CD14-positive monocyte (primary cell): Measurements from ENCODE around the gene L3MBTL3. TPM values are rescaled to one million over a fixed set of nuclear protein-coding genes. Genes with fewer than 3 reads are reported as not detected.

Source experiments
- DNase-seq, 3 donors: peaks; one replicate each; pipeline ENCODE4 v3.0.0-alpha.2; 2011 to 2022
- H2AFZ ChIP-seq: 2 replicates; pipeline ENCODE4 v1.6.0; 2012; ENCODE audit warnings: mild to moderate bottlenecking, low read depth, low read length, inconsistent platforms; ENCODE audit not compliant: insufficient read depth, poor library complexity, severe bottlenecking
- H3K27ac ChIP-seq, 2 donors: 1 replicate in 1 of 2; 2 replicates in 1 of 2; pipeline ENCODE4 v1.5.1; 2012 to 2013; ENCODE audit warnings: low read length in 2 of 2, control low read depth in 1 of 2, inconsistent platforms in 1 of 2, low read depth in 1 of 2, mild to moderate bottlenecking in 1 of 2
- H3K27me3 ChIP-seq, 2 donors: one replicate each; pipeline versions ENCODE4 v1.6.0 to v1.6.1; 2011 to 2013; ENCODE audit warnings: low read length in 2 of 2; ENCODE audit not compliant: control insufficient read depth in 2 of 2, insufficient read depth in 2 of 2
- H3K36me3 ChIP-seq, 2 donors: replicated peaks in 1 of 2; 1 replicate in 1 of 2; 2 replicates in 1 of 2; pipeline versions ENCODE4 v1.5.1 to v1.6.1; 2012 to 2013; ENCODE audit warnings: low read length in 2 of 2, control low read depth in 1 of 2, inconsistent platforms in 1 of 2, mild to moderate bottlenecking in 1 of 2; ENCODE audit not compliant: insufficient read depth in 2 of 2, control insufficient read depth in 1 of 2
- H3K4me1 ChIP-seq, 2 donors: 1 replicate in 1 of 2; 2 replicates in 1 of 2; pipeline versions ENCODE4 v1.5.1 to v1.6.1; 2012 to 2013; ENCODE audit warnings: low read length in 2 of 2, control low read depth in 1 of 2, inconsistent platforms in 1 of 2, mild to moderate bottlenecking in 1 of 2, moderate library complexity in 1 of 2; ENCODE audit not compliant: insufficient read depth in 2 of 2, control insufficient read depth in 1 of 2
- H3K4me2 ChIP-seq: replicated peaks from 2 replicates; pipeline ENCODE3; 2012; ENCODE audit warnings: low read length, moderate library complexity, mild to moderate bottlenecking; ENCODE audit not compliant: poor library complexity, severe bottlenecking; ENCODE audit errors: extremely low read depth
- H3K4me3 ChIP-seq, 3 experiments: fragments of 200-600 bp in 1 of 3; sonication (generic) in 1 of 3; replicated peaks in 1 of 3; 1 replicate in 2 of 3; 2 replicates in 1 of 3; pipeline ENCODE4 v1.5.1; 2011 to 2013; ENCODE audit warnings: low read length in 3 of 3, mild to moderate bottlenecking in 3 of 3, control low read depth in 2 of 3, low read depth in 2 of 3, inconsistent platforms in 1 of 3, moderate library complexity in 1 of 3
- H3K79me2 ChIP-seq: 2 replicates; pipeline ENCODE4 v1.6.0; 2012; ENCODE audit warnings: mild to moderate bottlenecking, control low read depth, inconsistent platforms, low read length, moderate library complexity; ENCODE audit not compliant: insufficient read depth
- H3K9ac ChIP-seq: 2 replicates; pipeline ENCODE4 v1.6.0; 2017; ENCODE audit warnings: low read length, mild to moderate bottlenecking; ENCODE audit not compliant: insufficient read depth, poor library complexity, severe bottlenecking
- H3K9me3 ChIP-seq, 2 donors: replicated peaks in 1 of 2; 1 replicate in 1 of 2; 2 replicates in 1 of 2; pipeline versions ENCODE4 v1.5.1 to v1.6.1; 2012 to 2013; ENCODE audit warnings: low read length in 2 of 2, control low read depth in 1 of 2; ENCODE audit not compliant: control insufficient read depth in 1 of 2, insufficient read depth in 1 of 2
- H4K20me1 ChIP-seq: 2 replicates; pipeline ENCODE4 v1.6.0; 2012; ENCODE audit warnings: mild to moderate bottlenecking, low read length, control low read depth, moderate library complexity; ENCODE audit not compliant: insufficient read depth
- H3K27ac Mint-ChIP-seq, 7 donors: one replicate each; pipeline ENCODE4 v1.8.0; 2020; ENCODE audit warnings: mild to moderate bottlenecking in 7 of 7, mixed read lengths in 7 of 7, moderate library complexity in 6 of 7, inconsistent platforms in 2 of 7
- H3K27me3 Mint-ChIP-seq, 3 donors: one replicate each; pipeline ENCODE4 v1.8.0; 2021 to 2022; ENCODE audit warnings: low read depth in 3 of 3, mild to moderate bottlenecking in 3 of 3, mixed read lengths in 3 of 3, moderate library complexity in 3 of 3, inconsistent platforms in 1 of 3
- H3K36me3 Mint-ChIP-seq, 2 donors: one replicate each; pipeline ENCODE4 v1.8.0; 2020; ENCODE audit warnings: mixed read lengths in 2 of 2, inconsistent platforms in 1 of 2, mild to moderate bottlenecking in 1 of 2
- H3K4me1 Mint-ChIP-seq: one replicate; pipeline ENCODE4 v1.8.0; 2020; ENCODE audit warnings: mild to moderate bottlenecking, mixed read lengths
- H3K4me3 Mint-ChIP-seq, 2 donors: one replicate each; pipeline ENCODE4 v1.8.0; 2020; ENCODE audit warnings: mild to moderate bottlenecking in 2 of 2, mixed read lengths in 2 of 2, moderate library complexity in 1 of 2
- H3K9me3 Mint-ChIP-seq, 7 donors: one replicate each; pipeline ENCODE4 v1.8.0; 2020 to 2022; ENCODE audit warnings: mixed read lengths in 7 of 7, mild to moderate bottlenecking in 6 of 7, moderate library complexity in 6 of 7, inconsistent platforms in 2 of 7
- WGBS: methylation state at CpG from one replicate; pipeline ENCODE4 v1.1.5; 2013; ENCODE audit warnings: missing lambda C conversion rate; ENCODE audit not compliant: insufficient coverage; 5-methylcytosine and 5-hydroxymethylcytosine counted together
- intact Hi-C, 2 donors: fragments of 100-400 bp; cut with micrococcal nuclease; formaldehyde crosslinking; loops; one replicate each; pipeline versions ENCODE4 v1.15.0 to v1.15.1; 2023
- polyA plus RNA-seq, 3 donors: library from polyadenylated mRNA; depleted of rRNA in 1 of 3; unstranded in 2 of 3; stranded (reverse) in 1 of 3; fragments of 300-500 nt in 2 of 3; fragments of >200 nt in 1 of 3; fragmentation: Illumina TruSeq in 2 of 3; gene quantifications; 1 replicate in 2 of 3; 2 replicates in 1 of 3; pipeline ENCODE4 v1.2.3, GENCODE V29; 2012 to 2021
- TF ChIP-seq, protein P1 (sequence below): fragments of 200-600 bp; IDR thresholded peaks from one replicate; pipeline ENCODE4 v1.8.0; 2022; ENCODE audit warnings: antibody characterized with exemption, mild to moderate bottlenecking

The L3MBTL3 gene
- polyA plus RNA-seq, 3 donors = 2.1 to 8.0 (median 3.7) TPM

DNA sequence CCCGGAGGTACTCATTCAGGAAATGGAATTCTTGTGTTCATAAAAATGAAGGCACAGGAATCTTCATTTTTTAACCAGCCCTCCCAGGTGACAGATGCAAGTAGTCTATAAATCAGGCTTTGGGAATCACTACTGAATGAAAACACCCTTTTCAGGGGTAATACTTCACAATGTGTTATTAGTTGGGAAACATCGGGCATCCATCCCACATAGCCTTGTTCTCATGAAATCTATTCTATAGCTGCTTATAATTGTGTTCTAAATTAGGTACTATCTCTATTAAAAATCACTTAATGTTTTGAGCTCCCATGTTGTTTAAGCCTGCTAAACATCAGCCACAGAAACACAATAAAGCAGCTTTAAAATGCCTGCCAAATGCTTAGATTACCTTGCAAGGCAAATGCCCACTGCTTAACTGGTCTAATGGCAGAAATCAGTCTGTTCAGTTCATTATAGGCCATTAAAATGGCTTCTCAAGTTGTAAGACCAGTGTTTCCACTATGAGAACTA is 94.9 kb downstream of the L3MBTL3 start:
- Histone ChIP-seq H3K79me2 (no peaks in the 10 kb centered on the region), H4K20me1 (no peaks in the 10 kb centered on the region), H3K4me3 (no peak overlapping the region), H3K36me3 (peaks cover 3 to 21% of the 10 kb centered on the region in 2 donors), H3K9me3 (no peaks in the 10 kb centered on the region), H3K27me3 (no peaks in the 10 kb centered on the region), H3K27ac (no peak overlapping the region), H3K9ac (no peak overlapping the region), H2AFZ (no peak overlapping the region), H3K4me2 (no peak overlapping the region), H3K4me1 (no peaks in the 10 kb centered on the region)
- Mint-ChIP-seq H3K9me3 (peaks cover 0 to 8% (median 4%) of the 10 kb centered on the region in 7 donors), H3K4me1 (peaks cover 13% of the 10 kb centered on the region), H3K4me3 (no peak overlapping the region), H3K36me3 (peaks cover 35 to 47% of the 10 kb centered on the region in 2 donors), H3K27me3 (no peaks in the 10 kb centered on the region), H3K27ac (no peak overlapping the region)
- intact Hi-C loops = no loop called here
- WGBS = no CpG with 5 or more reads among the region's 2 CpGs
- TF ChIP-seq, protein P1, sequence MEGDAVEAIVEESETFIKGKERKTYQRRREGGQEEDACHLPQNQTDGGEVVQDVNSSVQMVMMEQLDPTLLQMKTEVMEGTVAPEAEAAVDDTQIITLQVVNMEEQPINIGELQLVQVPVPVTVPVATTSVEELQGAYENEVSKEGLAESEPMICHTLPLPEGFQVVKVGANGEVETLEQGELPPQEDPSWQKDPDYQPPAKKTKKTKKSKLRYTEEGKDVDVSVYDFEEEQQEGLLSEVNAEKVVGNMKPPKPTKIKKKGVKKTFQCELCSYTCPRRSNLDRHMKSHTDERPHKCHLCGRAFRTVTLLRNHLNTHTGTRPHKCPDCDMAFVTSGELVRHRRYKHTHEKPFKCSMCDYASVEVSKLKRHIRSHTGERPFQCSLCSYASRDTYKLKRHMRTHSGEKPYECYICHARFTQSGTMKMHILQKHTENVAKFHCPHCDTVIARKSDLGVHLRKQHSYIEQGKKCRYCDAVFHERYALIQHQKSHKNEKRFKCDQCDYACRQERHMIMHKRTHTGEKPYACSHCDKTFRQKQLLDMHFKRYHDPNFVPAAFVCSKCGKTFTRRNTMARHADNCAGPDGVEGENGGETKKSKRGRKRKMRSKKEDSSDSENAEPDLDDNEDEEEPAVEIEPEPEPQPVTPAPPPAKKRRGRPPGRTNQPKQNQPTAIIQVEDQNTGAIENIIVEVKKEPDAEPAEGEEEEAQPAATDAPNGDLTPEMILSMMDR = no peak
- DNase-seq = no peak

DNA sequence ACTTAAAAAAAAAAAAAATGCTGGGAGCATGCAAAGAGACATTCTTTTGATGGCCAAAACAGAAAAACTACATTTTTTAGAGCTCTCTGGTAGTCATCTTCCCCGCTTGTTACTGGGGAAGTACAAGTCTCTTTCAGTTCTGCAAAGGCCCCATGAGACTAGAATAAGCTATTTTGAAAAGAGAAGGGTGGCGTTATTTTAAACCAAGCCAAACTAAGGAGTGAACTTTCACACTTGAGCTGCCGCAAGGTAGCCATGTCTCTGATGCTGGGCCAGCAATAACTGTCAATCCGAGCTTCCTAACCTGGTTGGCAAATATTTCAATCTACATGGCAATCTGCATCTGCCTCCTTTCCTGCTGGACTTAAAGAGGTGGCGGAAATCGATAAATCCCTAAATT is 96.7 kb downstream of the L3MBTL3 start:
- Histone ChIP-seq H3K4me3 (no peak overlapping the region), H3K27ac (no peak overlapping the region), H3K27me3 (no peaks in the 10 kb centered on the region), H3K9ac (no peak overlapping the region), H3K9me3 (no peaks in the 10 kb centered on the region), H3K4me1 (no peaks in the 10 kb centered on the region), H3K4me2 (no peak overlapping the region), H4K20me1 (no peaks in the 10 kb centered on the region), H2AFZ (no peak overlapping the region), H3K79me2 (no peaks in the 10 kb centered on the region), H3K36me3 (peaks cover 3 to 21% of the 10 kb centered on the region in 2 donors)
- 36% methylated on average over 4 of the region's 6 CpGs for WGBS
- TF ChIP-seq, protein P1 = no peak
- Mint-ChIP-seq H3K36me3 (peaks cover 19 to 39% of the 10 kb centered on the region in 2 donors), H3K27me3 (no peaks in the 10 kb centered on the region), H3K4me1 (peaks cover 13% of the 10 kb centered on the region), H3K27ac (no peak overlapping the region), H3K4me3 (no peak overlapping the region), H3K9me3 (peaks cover 0 to 2% (median 0%) of the 10 kb centered on the region in 7 donors)
- no peak for DNase-seq
- intact Hi-C loops = no loop called here
